HepG2 (cell line): ENCODE measurements around the gene KIN. TPM values are rescaled to one million over a fixed set of nuclear protein-coding genes. Genes with fewer than 3 reads are reported as not detected.

Experiments
- BCL3 ChIP-seq: sonication (generic); formaldehyde crosslinking; IDR thresholded peaks from 2 replicates; pipeline ENCODE4 v1.5.1; 2020; ENCODE audit warnings: mild to moderate bottlenecking, missing genetic modification reagents, moderate library complexity
- BRD4 ChIP-seq: sonication (generic); formaldehyde crosslinking; IDR thresholded peaks from 2 replicates; pipeline ENCODE4 v1.4.0; 2020; ENCODE audit warnings: missing genetic modification reagents
- DDIT3 ChIP-seq: sonication (generic); formaldehyde crosslinking; IDR thresholded peaks from 2 replicates; pipeline ENCODE4 v1.4.0; 2020; ENCODE audit warnings: mild to moderate bottlenecking, missing genetic modification reagents
- EEA1 ChIP-seq: sonication (generic); formaldehyde crosslinking; IDR thresholded peaks from 2 replicates; pipeline ENCODE4 v1.5.1; 2020; ENCODE audit warnings: mild to moderate bottlenecking, missing genetic modification reagents, borderline replicate concordance
- FLYWCH1 ChIP-seq: sonication (generic); formaldehyde crosslinking; IDR thresholded peaks from 2 replicates; pipeline ENCODE4 v1.8.1; 2023; ENCODE audit warnings: mild to moderate bottlenecking, missing genetic modification reagents
- FUBP1 ChIP-seq: sonication (generic); formaldehyde crosslinking; IDR thresholded peaks from 2 replicates; pipeline ENCODE4 v1.5.1; 2020; ENCODE audit warnings: missing genetic modification reagents, mild to moderate bottlenecking, borderline replicate concordance
- HNF4G ChIP-seq, 2 experiments: sonication (generic) in 1 of 2; formaldehyde crosslinking in 1 of 2; IDR thresholded peaks; 2 replicates each; pipeline versions ENCODE4 v1.4.0 to v1.6.1; 2011 to 2020; ENCODE audit warnings: borderline replicate concordance in 2 of 2, low read depth in 2 of 2, mild to moderate bottlenecking in 2 of 2, low read length in 1 of 2, missing genetic modification reagents in 1 of 2, moderate library complexity in 1 of 2
- KDM3A ChIP-seq: IDR thresholded peaks from 2 replicates; pipeline ENCODE4 v1.6.1; 2018; ENCODE audit warnings: low read depth, missing compliant biosample characterization
- LRRFIP1 ChIP-seq: sonication (generic); formaldehyde crosslinking; conservative IDR thresholded peaks from 2 replicates; pipeline ENCODE4 v1.4.0; 2020; ENCODE audit warnings: missing genetic modification reagents
- NCOA2 ChIP-seq: sonication (generic); formaldehyde crosslinking; IDR thresholded peaks from 2 replicates; pipeline ENCODE4 v1.8.0; 2022; ENCODE audit warnings: inconsistent platforms
- NKX3-1 ChIP-seq: sonication (generic); formaldehyde crosslinking; IDR thresholded peaks from 2 replicates; pipeline ENCODE4 v1.5.0; 2020; ENCODE audit warnings: missing genetic modification reagents
- NR2F2 ChIP-seq: IDR thresholded peaks from 2 replicates; pipeline ENCODE4 v1.6.1; 2012; ENCODE audit warnings: low read depth, inconsistent platforms, borderline replicate concordance
- RFX5 ChIP-seq: IDR thresholded peaks from 2 replicates; pipeline ENCODE4 v1.6.1; 2011; ENCODE audit warnings: low read depth, low read length, improper control_type of control experiment
- TEAD3 ChIP-seq: optimal IDR thresholded peaks from 2 replicates; pipeline ENCODE3; 2016; ENCODE audit warnings: borderline replicate concordance
- TEF ChIP-seq: sonication (generic); formaldehyde crosslinking; IDR thresholded peaks from 2 replicates; pipeline ENCODE4 v1.5.0; 2020; ENCODE audit warnings: missing genetic modification reagents
- ZBTB3 ChIP-seq: sonication (generic); formaldehyde crosslinking; IDR thresholded peaks from 2 replicates; pipeline ENCODE4 v1.4.0; 2020; ENCODE audit warnings: low read depth, mild to moderate bottlenecking, moderate library complexity, missing genetic modification reagents, borderline replicate concordance
- ZNF180 ChIP-seq: sonication (generic); formaldehyde crosslinking; IDR thresholded peaks from 2 replicates; pipeline ENCODE4 v1.4.0; 2020; ENCODE audit warnings: low read depth, missing genetic modification reagents, borderline replicate concordance
- ZNF224 ChIP-seq: sonication (generic); formaldehyde crosslinking; IDR thresholded peaks from 2 replicates; pipeline ENCODE4 v1.5.0; 2020; ENCODE audit warnings: mild to moderate bottlenecking, missing genetic modification reagents
- ZNF331 ChIP-seq: sonication (generic); formaldehyde crosslinking; IDR thresholded peaks from 2 replicates; pipeline ENCODE4 v1.4.0; 2020; ENCODE audit warnings: missing genetic modification reagents
- ZNF503 ChIP-seq: sonication (generic); formaldehyde crosslinking; IDR thresholded peaks from 2 replicates; pipeline ENCODE4 v1.4.0; 2020; ENCODE audit warnings: missing genetic modification reagents
- ZNF563 ChIP-seq: sonication (generic); formaldehyde crosslinking; IDR thresholded peaks from 2 replicates; pipeline ENCODE4 v1.8.0; 2022; ENCODE audit warnings: mild to moderate bottlenecking, moderate library complexity, missing genetic modification reagents
- ZNF713 ChIP-seq: sonication (generic); formaldehyde crosslinking; IDR thresholded peaks from 2 replicates; pipeline ENCODE4 v1.4.0; 2020; ENCODE audit warnings: mild to moderate bottlenecking, missing genetic modification reagents
- ZNF878 ChIP-seq: sonication (generic); formaldehyde crosslinking; IDR thresholded peaks from 2 replicates; pipeline ENCODE4 v1.8.1; 2023; ENCODE audit warnings: mild to moderate bottlenecking, missing genetic modification reagents, moderate library complexity
- polyA plus RNA-seq, 8 experiments: library from polyadenylated mRNA; depleted of rRNA in 3 of 8; stranded (reverse) in 7 of 8; unstranded in 1 of 8; fragments of >200 nt; fragmentation: Illumina TruSeq in 4 of 8; extraction: Trizol in 4 of 8; gene quantifications; 2 replicates each; pipeline versions ENCODE4 v1.2.1 to v1.2.3, GENCODE V29; 2011 to 2016; ENCODE audit warnings: low read depth in 4 of 8, missing spikeins in 1 of 8, mixed read lengths in 1 of 8; ENCODE audit not compliant: insufficient read depth in 1 of 8
- total RNA-seq, 5 experiments: library from RNA; depleted of rRNA; stranded (reverse); fragments of >200 nt; fragmentation: Illumina TruSeq; extraction: Trizol; gene quantifications; 2 replicates each; pipeline ENCODE4 v1.2.3, GENCODE V29; 2016; ENCODE audit warnings: low read depth in 1 of 5

The KIN gene
- total and polyA plus RNA-seq, 2 of the 13 experiments (the other 11 are each of a cell fraction or from before 2014, with no cell fraction given): 4.9 to 23.2 TPM

- no peak for TF ChIP-seq FUBP1
- no peak for TF ChIP-seq DDIT3
- peak; percentile 46; the same call in 1 of the 2 replicates for TF ChIP-seq HNF4G (IDR thresholded peaks at IDR 0.05; ENCODE audit: borderline replicate concordance, low read depth, low read length)
- TF ChIP-seq HNF4G (CRISPR knock-in tag; IDR thresholded peaks at IDR 0.05; ENCODE audit: borderline replicate concordance, low read depth): no peak
- no peak for TF ChIP-seq ZNF878 (CRISPR knock-in tag)
- peak; percentile 89 for TF ChIP-seq NCOA2 (CRISPR knock-in tag)
- no peak for TF ChIP-seq LRRFIP1 (CRISPR knock-in tag)
- TF ChIP-seq ZNF224 (CRISPR knock-in tag): no peak
- TF ChIP-seq TEAD3 (CRISPR knock-in tag): peak; percentile 53
- TF ChIP-seq RFX5: no peak
- peak; percentile 91 for TF ChIP-seq NR2F2
- no peak for TF ChIP-seq ZNF180 (CRISPR knock-in tag)
- no peak for TF ChIP-seq ZNF713 (CRISPR knock-in tag)
- TF ChIP-seq ZBTB3 (CRISPR knock-in tag): no peak
- no peak for TF ChIP-seq TEF
- TF ChIP-seq EEA1 (CRISPR knock-in tag): no peak
- TF ChIP-seq BCL3 (CRISPR knock-in tag): no peak
- no peak for TF ChIP-seq BRD4 (CRISPR knock-in tag)
- peak; percentile 63; the same call in 1 of the 2 replicates for TF ChIP-seq ZNF503 (CRISPR knock-in tag)
- TF ChIP-seq ZNF331 (CRISPR knock-in tag): no peak
- TF ChIP-seq KDM3A (CRISPR knock-in tag): no peak
- no peak for TF ChIP-seq FLYWCH1 (CRISPR knock-in tag)
- no peak for TF ChIP-seq ZNF563 (CRISPR knock-in tag)
- no peak for TF ChIP-seq NKX3-1
These were observed 84.7 kb downstream of the KIN start, which contains the start of gene ITIH2 (continued) for GRCh38 chr10:7703140-7703539.
